ENCODE results near the gene AGBL1. TPM values are rescaled to one million over a fixed set of nuclear protein-coding genes. Genes with fewer than 3 reads are reported as not detected.

The AGBL1 gene
- total and polyA plus RNA-seq, 4 donors, result 0.08 to 147 (median 4.7) TPM

GRCh38 chr15:86645925-86646500, 566.3 kb downstream of the AGBL1 start:
- H3K27ac ChIP-seq (ENCODE audit: low read depth in 1 of 2, low read length in 1 of 2), result no peak overlapping the region
- TF ChIP-seq, protein P1, sequence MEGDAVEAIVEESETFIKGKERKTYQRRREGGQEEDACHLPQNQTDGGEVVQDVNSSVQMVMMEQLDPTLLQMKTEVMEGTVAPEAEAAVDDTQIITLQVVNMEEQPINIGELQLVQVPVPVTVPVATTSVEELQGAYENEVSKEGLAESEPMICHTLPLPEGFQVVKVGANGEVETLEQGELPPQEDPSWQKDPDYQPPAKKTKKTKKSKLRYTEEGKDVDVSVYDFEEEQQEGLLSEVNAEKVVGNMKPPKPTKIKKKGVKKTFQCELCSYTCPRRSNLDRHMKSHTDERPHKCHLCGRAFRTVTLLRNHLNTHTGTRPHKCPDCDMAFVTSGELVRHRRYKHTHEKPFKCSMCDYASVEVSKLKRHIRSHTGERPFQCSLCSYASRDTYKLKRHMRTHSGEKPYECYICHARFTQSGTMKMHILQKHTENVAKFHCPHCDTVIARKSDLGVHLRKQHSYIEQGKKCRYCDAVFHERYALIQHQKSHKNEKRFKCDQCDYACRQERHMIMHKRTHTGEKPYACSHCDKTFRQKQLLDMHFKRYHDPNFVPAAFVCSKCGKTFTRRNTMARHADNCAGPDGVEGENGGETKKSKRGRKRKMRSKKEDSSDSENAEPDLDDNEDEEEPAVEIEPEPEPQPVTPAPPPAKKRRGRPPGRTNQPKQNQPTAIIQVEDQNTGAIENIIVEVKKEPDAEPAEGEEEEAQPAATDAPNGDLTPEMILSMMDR (IDR thresholded peaks at IDR 0.05; ENCODE audit: control extremely low read depth, extremely low read depth), result no peak
- no peak for DNase-seq
- no peak overlapping the region for H3K4me3 ChIP-seq
- no peak for ATAC-seq (ENCODE audit: insufficient read depth, low FRiP score)
- H3K27me3 ChIP-seq (ENCODE audit: control insufficient read depth in 3 of 3, insufficient read depth in 3 of 3, low read length in 2 of 3), result no peaks in the 10 kb centered on the region
- 58 to 68% methylated on average over 7 of the region's 7 CpGs for WGBS, 2 donors
- H3K36me3 ChIP-seq (ENCODE audit: control insufficient read depth in 4 of 4, insufficient read depth in 4 of 4, low read length in 4 of 4), result no peaks in the 10 kb centered on the region
- H3K4me1 ChIP-seq (ENCODE audit: control insufficient read depth in 5 of 5, insufficient read depth in 5 of 5, low read length in 5 of 5), result no peaks in the 10 kb centered on the region
- no peak overlapping the region for H3K9ac ChIP-seq (ENCODE audit: insufficient read depth in 1 of 2, low read length in 2 of 2)
- H3K9me3 ChIP-seq (ENCODE audit: control insufficient read depth in 4 of 4, insufficient read depth in 3 of 4, low read length in 3 of 4), result no peaks in the 10 kb centered on the region

- no peak overlapping the region for H3K9ac ChIP-seq (ENCODE audit: insufficient read depth in 1 of 2, low read length in 2 of 2)
- DNase-seq (no peak), ATAC-seq (ENCODE audit: insufficient read depth, low FRiP score) (no peak)
- TF ChIP-seq, protein P1 (IDR thresholded peaks at IDR 0.05; ENCODE audit: control extremely low read depth, extremely low read depth), result no peak
- H3K9me3 ChIP-seq (ENCODE audit: control insufficient read depth in 4 of 4, insufficient read depth in 3 of 4, low read length in 3 of 4), result no peaks in the 10 kb centered on the region
- 89 to 90% methylated on average over 2 of the region's 2 CpGs for WGBS, 2 donors
- no peaks in the 10 kb centered on the region for H3K27me3 ChIP-seq (ENCODE audit: control insufficient read depth in 3 of 3, insufficient read depth in 3 of 3, low read length in 2 of 3)
- no peak overlapping the region for H3K4me3 ChIP-seq
- no peaks in the 10 kb centered on the region for H3K4me1 ChIP-seq (ENCODE audit: control insufficient read depth in 5 of 5, insufficient read depth in 5 of 5, low read length in 5 of 5)
- H3K36me3 ChIP-seq (ENCODE audit: control insufficient read depth in 4 of 4, insufficient read depth in 4 of 4, low read length in 4 of 4), result no peaks in the 10 kb centered on the region
- H3K27ac ChIP-seq (ENCODE audit: low read depth in 1 of 2, low read length in 1 of 2), result no peak overlapping the region
Observed at GRCh38 chr15:86647810-86648440, 568.3 kb downstream of the AGBL1 start.

DNA sequence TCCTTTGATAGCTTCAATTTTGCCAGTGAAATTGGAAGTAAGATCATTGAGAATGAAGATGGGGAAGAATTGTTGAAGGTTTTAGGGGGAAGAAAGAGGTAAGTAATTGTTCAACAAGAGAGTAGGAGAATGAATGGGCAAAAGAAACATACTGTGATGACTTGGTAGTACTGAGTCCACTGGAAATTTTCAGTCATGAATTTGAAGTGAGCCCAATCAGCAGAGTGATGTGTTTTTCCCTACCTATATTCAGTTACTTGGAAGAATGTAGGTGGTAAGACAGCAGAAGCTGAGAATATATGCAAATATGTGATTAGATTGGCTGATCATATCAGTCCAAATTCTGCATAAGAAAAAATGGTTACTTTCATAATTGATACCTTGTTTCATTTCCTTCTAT, 569.6 kb downstream of the AGBL1 start:
- Histone ChIP-seq H3K27ac (ENCODE audit: low read depth in 1 of 2, low read length in 1 of 2) (no peak overlapping the region), H3K4me3 (no peak overlapping the region), H3K9ac (ENCODE audit: insufficient read depth in 1 of 2, low read length in 2 of 2) (no peak overlapping the region), H3K4me1 (ENCODE audit: control insufficient read depth in 5 of 5, insufficient read depth in 5 of 5, low read length in 5 of 5) (no peaks in the 10 kb centered on the region), H3K9me3 (ENCODE audit: control insufficient read depth in 4 of 4, insufficient read depth in 3 of 4, low read length in 3 of 4) (no peaks in the 10 kb centered on the region), H3K36me3 (ENCODE audit: control insufficient read depth in 4 of 4, insufficient read depth in 4 of 4, low read length in 4 of 4) (no peaks in the 10 kb centered on the region), H3K27me3 (ENCODE audit: control insufficient read depth in 3 of 3, insufficient read depth in 3 of 3, low read length in 2 of 3) (no peaks in the 10 kb centered on the region)
- TF ChIP-seq, protein P1 (IDR thresholded peaks at IDR 0.05; ENCODE audit: control extremely low read depth, extremely low read depth), result no peak
- no peak for DNase-seq
- no peak for ATAC-seq (ENCODE audit: insufficient read depth, low FRiP score)

- Histone ChIP-seq H3K9me3 (ENCODE audit: control insufficient read depth in 4 of 4, insufficient read depth in 3 of 4, low read length in 3 of 4) (no peaks in the 10 kb centered on the region), H3K27me3 (ENCODE audit: control insufficient read depth in 3 of 3, insufficient read depth in 3 of 3, low read length in 2 of 3) (no peaks in the 10 kb centered on the region), H3K9ac (ENCODE audit: insufficient read depth in 1 of 2, low read length in 2 of 2) (no peak overlapping the region), H3K4me3 (no peak overlapping the region), H3K36me3 (ENCODE audit: control insufficient read depth in 4 of 4, insufficient read depth in 4 of 4, low read length in 4 of 4) (no peaks in the 10 kb centered on the region), H3K27ac (ENCODE audit: low read depth in 1 of 2, low read length in 1 of 2) (no peak overlapping the region), H3K4me1 (ENCODE audit: control insufficient read depth in 5 of 5, insufficient read depth in 5 of 5, low read length in 5 of 5) (no peaks in the 10 kb centered on the region)
- DNase-seq (no peak), ATAC-seq (ENCODE audit: insufficient read depth, low FRiP score) (no peak)
- 72 to 77% methylated on average over 1 of the region's 1 CpG for WGBS, 2 donors
- TF ChIP-seq, protein P1 (IDR thresholded peaks at IDR 0.05; ENCODE audit: control extremely low read depth, extremely low read depth), result no peak
Observed at GRCh38 chr15:86650094-86650493, 570.4 kb downstream of the AGBL1 start.
